WTC11 (cell line): ENCODE results near the gene ZFYVE28. TPM values are rescaled to one million over a fixed set of nuclear protein-coding genes. Genes with fewer than 3 reads are reported as not detected.

Experiments
- ATAC-seq: fragments of 200-7000 bp; cut with Tn5 transposase; 2 replicates; pipeline ENCODE4 v1.10.0; 2021; ENCODE audit warnings: mild to moderate bottlenecking, moderate library complexity
- CTCF ChIA-PET: fragments of 300-600 bp; sonication (Branson Sonifier 250); formaldehyde crosslinking; loops from one replicate; lab custom pipeline; 2021; ENCODE audit warnings: antibody characterized with exemption; lab: Charles Lee
- POLR2A ChIA-PET: fragments of 350-600 bp; sonication (Branson Sonifier 250); formaldehyde crosslinking; loops from one replicate; lab custom pipeline; 2021; ENCODE audit warnings: antibody characterized with exemption; lab: Charles Lee
- DNase-seq: peaks from one replicate; pipeline ENCODE4 v3.0.0; 2021; ENCODE audit warnings: low spot score
- H3K27ac Mint-ChIP-seq: 2 replicates; pipeline ENCODE4 v1.8.0; 2021; ENCODE audit warnings: mixed read lengths
- H3K27me3 Mint-ChIP-seq: 2 replicates; pipeline ENCODE4 v1.8.0; 2021; ENCODE audit warnings: low read depth, mild to moderate bottlenecking, moderate library complexity, mixed read lengths
- H3K36me3 Mint-ChIP-seq: 2 replicates; pipeline ENCODE4 v1.8.0; 2021; ENCODE audit warnings: mixed read lengths
- H3K4me1 Mint-ChIP-seq: 2 replicates; pipeline ENCODE4 v1.8.0; 2022; ENCODE audit warnings: mixed read lengths
- H3K4me3 Mint-ChIP-seq: 2 replicates; pipeline ENCODE4 v1.8.0; 2021; ENCODE audit warnings: mild to moderate bottlenecking, moderate library complexity, mixed read lengths
- H3K9me3 Mint-ChIP-seq: 2 replicates; pipeline ENCODE4 v1.8.0; 2021; ENCODE audit warnings: mixed read lengths
- ATF1 ChIP-seq: sonication (generic); formaldehyde crosslinking; IDR thresholded peaks from 2 replicates; pipeline ENCODE4 v1.8.1; 2023; ENCODE audit warnings: mild to moderate bottlenecking, moderate library complexity, missing genetic modification reagents
- CREM ChIP-seq: sonication (generic); formaldehyde crosslinking; IDR thresholded peaks from 2 replicates; pipeline ENCODE4 v1.8.1; 2022; ENCODE audit warnings: mild to moderate bottlenecking, missing genetic modification reagents, moderate library complexity
- ELF4 ChIP-seq: sonication (generic); formaldehyde crosslinking; IDR thresholded peaks from 2 replicates; pipeline ENCODE4 v1.8.1; 2022; ENCODE audit warnings: low read depth, mild to moderate bottlenecking, moderate library complexity, missing genetic modification reagents
- FOXJ3 ChIP-seq: sonication (generic); formaldehyde crosslinking; IDR thresholded peaks from 2 replicates; pipeline ENCODE4 v1.9.0; 2021; ENCODE audit warnings: missing genetic modification reagents, mild to moderate bottlenecking, borderline replicate concordance
- FOXK1 ChIP-seq: sonication (generic); formaldehyde crosslinking; IDR thresholded peaks from 2 replicates; pipeline ENCODE4 v1.8.0; 2022; ENCODE audit warnings: mild to moderate bottlenecking, moderate library complexity, missing genetic modification reagents
- GTF2I ChIP-seq: fragments of 250-450 bp; sonication (Bioruptor Pico); conservative IDR thresholded peaks from 2 replicates; pipeline ENCODE4 v1.4.0; 2021; ENCODE audit warnings: mild to moderate bottlenecking
- NR1H2 ChIP-seq: sonication (generic); formaldehyde crosslinking; IDR thresholded peaks from 2 replicates; pipeline ENCODE4 v1.9.0; 2021; ENCODE audit warnings: mild to moderate bottlenecking, moderate library complexity, missing genetic modification reagents
- PRRX2 ChIP-seq: fragments of 250-450 bp; sonication (Bioruptor Pico); IDR thresholded peaks from 2 replicates; pipeline ENCODE4 v1.8.0; 2021; ENCODE audit warnings: mild to moderate bottlenecking
- RELA ChIP-seq: sonication (generic); formaldehyde crosslinking; IDR thresholded peaks from 2 replicates; pipeline ENCODE4 v1.8.1; 2022; ENCODE audit warnings: missing genetic modification reagents, mild to moderate bottlenecking, borderline replicate concordance
- RORB ChIP-seq: fragments of 250-450 bp; sonication (Bioruptor Pico); IDR thresholded peaks from 2 replicates; pipeline ENCODE4 v1.9.0; 2021; ENCODE audit warnings: mild to moderate bottlenecking
- STAT6 ChIP-seq: sonication (generic); formaldehyde crosslinking; conservative IDR thresholded peaks from 2 replicates; pipeline ENCODE4 v1.8.1; 2023; ENCODE audit warnings: mild to moderate bottlenecking, low read depth, missing genetic modification reagents, moderate library complexity
- TCF7 ChIP-seq: sonication (generic); formaldehyde crosslinking; IDR thresholded peaks from 2 replicates; pipeline ENCODE4 v1.8.0; 2022; ENCODE audit warnings: mild to moderate bottlenecking, low read depth, missing genetic modification reagents, moderate library complexity
- TEAD4 ChIP-seq: sonication (generic); formaldehyde crosslinking; IDR thresholded peaks from 2 replicates; pipeline ENCODE4 v1.8.0; 2022; ENCODE audit warnings: mild to moderate bottlenecking, missing genetic modification reagents
- USF2 ChIP-seq: sonication (generic); formaldehyde crosslinking; IDR thresholded peaks from 2 replicates; pipeline ENCODE4 v1.8.1; 2023; ENCODE audit warnings: mild to moderate bottlenecking, missing genetic modification reagents, moderate library complexity
- ZNF121 ChIP-seq: sonication (generic); formaldehyde crosslinking; IDR thresholded peaks from 2 replicates; pipeline ENCODE4 v1.8.0; 2023; ENCODE audit warnings: missing genetic modification reagents
- ZNF232 ChIP-seq: sonication (generic); formaldehyde crosslinking; IDR thresholded peaks from 2 replicates; pipeline ENCODE4 v1.8.0; 2022; ENCODE audit warnings: mild to moderate bottlenecking, missing genetic modification reagents
- ZNF416 ChIP-seq: fragments of 250-450 bp; sonication (Bioruptor Pico); IDR thresholded peaks from 2 replicates; pipeline ENCODE4 v1.9.0; 2021; ENCODE audit warnings: mild to moderate bottlenecking, inconsistent platforms
- ZSCAN18 ChIP-seq: fragments of 250-450 bp; sonication (Bioruptor Pico); IDR thresholded peaks from 2 replicates; pipeline ENCODE4 v2.1.2; 2022; ENCODE audit warnings: mild to moderate bottlenecking, moderate library complexity
- total RNA-seq: library from RNA; stranded (reverse); gene quantifications from 3 replicates; pipeline ENCODE4 v1.2.3, GENCODE V29; 2021
- TF ChIP-seq, protein P1 (sequence below): fragments of 250-450 bp; sonication (Bioruptor Pico); IDR thresholded peaks from 2 replicates; pipeline ENCODE4 v1.9.0; 2021; ENCODE audit warnings: mild to moderate bottlenecking
- TF ChIP-seq, protein P2 (sequence below): fragments of 250-450 bp; sonication (Bioruptor Pico); IDR thresholded peaks from 2 replicates; pipeline ENCODE4 v1.8.0; 2021; ENCODE audit warnings: mild to moderate bottlenecking
- TF ChIP-seq, protein P3 (sequence below): sonication (generic); formaldehyde crosslinking; IDR thresholded peaks from 2 replicates; pipeline ENCODE4 v1.8.1; 2022; ENCODE audit warnings: missing genetic modification reagents, borderline replicate concordance

The ZFYVE28 gene
- total RNA-seq, 1 experiment from 2014 or later: 7.8 TPM

DNA sequence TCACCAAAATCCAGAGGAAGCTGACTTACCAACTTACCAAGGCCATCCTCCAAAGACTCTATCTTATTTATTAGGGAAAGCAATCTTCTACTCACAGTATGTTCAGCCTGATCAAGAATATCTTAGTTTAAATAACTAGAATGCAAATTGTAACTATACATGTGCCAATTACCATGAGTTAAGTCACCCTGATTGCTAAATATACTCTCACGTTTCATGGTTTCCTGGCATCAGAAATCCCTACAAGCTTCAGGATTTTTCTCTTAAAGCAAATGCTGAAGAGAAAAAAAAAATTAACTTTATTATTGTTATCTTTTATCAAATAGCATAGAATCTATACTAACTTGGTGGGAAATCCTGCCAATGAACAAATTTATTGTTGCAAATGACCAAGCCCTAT is 93.6 kb downstream of the ZFYVE28 start:
- H3K27me3 Mint-ChIP-seq: peaks cover 4% of the 10 kb centered on the region; the same call in 1 of the 2 replicates
- H3K36me3 Mint-ChIP-seq: peaks cover 9% of the 10 kb centered on the region
- ChIA-PET POLR2A (no interaction called here), CTCF (interaction anchor here (0.6 kb wide), 1 partner anchor 1094 kb away, joined by 4 read pairs; no protein-coding TSS in a partner anchor)
- peaks cover 25% of the 10 kb centered on the region for H3K9me3 Mint-ChIP-seq
- H3K4me3 Mint-ChIP-seq: no peak overlapping the region
- DNase-seq (no peak), ATAC-seq (no peak)
- TF ChIP-seq, protein P1, sequence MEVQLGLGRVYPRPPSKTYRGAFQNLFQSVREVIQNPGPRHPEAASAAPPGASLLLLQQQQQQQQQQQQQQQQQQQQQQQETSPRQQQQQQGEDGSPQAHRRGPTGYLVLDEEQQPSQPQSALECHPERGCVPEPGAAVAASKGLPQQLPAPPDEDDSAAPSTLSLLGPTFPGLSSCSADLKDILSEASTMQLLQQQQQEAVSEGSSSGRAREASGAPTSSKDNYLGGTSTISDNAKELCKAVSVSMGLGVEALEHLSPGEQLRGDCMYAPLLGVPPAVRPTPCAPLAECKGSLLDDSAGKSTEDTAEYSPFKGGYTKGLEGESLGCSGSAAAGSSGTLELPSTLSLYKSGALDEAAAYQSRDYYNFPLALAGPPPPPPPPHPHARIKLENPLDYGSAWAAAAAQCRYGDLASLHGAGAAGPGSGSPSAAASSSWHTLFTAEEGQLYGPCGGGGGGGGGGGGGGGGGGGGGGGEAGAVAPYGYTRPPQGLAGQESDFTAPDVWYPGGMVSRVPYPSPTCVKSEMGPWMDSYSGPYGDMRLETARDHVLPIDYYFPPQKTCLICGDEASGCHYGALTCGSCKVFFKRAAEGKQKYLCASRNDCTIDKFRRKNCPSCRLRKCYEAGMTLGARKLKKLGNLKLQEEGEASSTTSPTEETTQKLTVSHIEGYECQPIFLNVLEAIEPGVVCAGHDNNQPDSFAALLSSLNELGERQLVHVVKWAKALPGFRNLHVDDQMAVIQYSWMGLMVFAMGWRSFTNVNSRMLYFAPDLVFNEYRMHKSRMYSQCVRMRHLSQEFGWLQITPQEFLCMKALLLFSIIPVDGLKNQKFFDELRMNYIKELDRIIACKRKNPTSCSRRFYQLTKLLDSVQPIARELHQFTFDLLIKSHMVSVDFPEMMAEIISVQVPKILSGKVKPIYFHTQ (CRISPR knock-in tag): no peak
- TF ChIP-seq RORB (CRISPR knock-in tag) (no peak), ZNF232 (CRISPR knock-in tag) (no peak), TEAD4 (no peak), STAT6 (no peak)
- TF ChIP-seq, protein P2, sequence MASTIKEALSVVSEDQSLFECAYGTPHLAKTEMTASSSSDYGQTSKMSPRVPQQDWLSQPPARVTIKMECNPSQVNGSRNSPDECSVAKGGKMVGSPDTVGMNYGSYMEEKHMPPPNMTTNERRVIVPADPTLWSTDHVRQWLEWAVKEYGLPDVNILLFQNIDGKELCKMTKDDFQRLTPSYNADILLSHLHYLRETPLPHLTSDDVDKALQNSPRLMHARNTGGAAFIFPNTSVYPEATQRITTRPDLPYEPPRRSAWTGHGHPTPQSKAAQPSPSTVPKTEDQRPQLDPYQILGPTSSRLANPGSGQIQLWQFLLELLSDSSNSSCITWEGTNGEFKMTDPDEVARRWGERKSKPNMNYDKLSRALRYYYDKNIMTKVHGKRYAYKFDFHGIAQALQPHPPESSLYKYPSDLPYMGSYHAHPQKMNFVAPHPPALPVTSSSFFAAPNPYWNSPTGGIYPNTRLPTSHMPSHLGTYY: no peak
- no peak overlapping the region for H3K27ac Mint-ChIP-seq
- H3K4me1 Mint-ChIP-seq: peaks cover 11% of the 10 kb centered on the region

- no peak for DNase-seq
- peaks cover 11% of the 10 kb centered on the region for H3K4me1 Mint-ChIP-seq
- peaks cover 3% of the 10 kb centered on the region for H3K36me3 Mint-ChIP-seq
- no peak overlapping the region for H3K27ac Mint-ChIP-seq
- H3K27me3 Mint-ChIP-seq: peaks cover 4% of the 10 kb centered on the region; the same call in 1 of the 2 replicates
- ATAC-seq: no peak
- peaks cover 15% of the 10 kb centered on the region for H3K9me3 Mint-ChIP-seq
- ChIA-PET POLR2A (no interaction called here), CTCF (interaction anchor here (1.2 kb wide), 1 partner anchor 32 kb away, joined by 3 read pairs; no protein-coding TSS in a partner anchor)
- no peak overlapping the region for H3K4me3 Mint-ChIP-seq
- TF ChIP-seq RELA (CRISPR knock-in tag): no peak
- no peak for TF ChIP-seq STAT6
- no peak for TF ChIP-seq PRRX2
- TF ChIP-seq ZNF416 (CRISPR knock-in tag): no peak
- no peak for TF ChIP-seq ELF4 (CRISPR knock-in tag)
- TF ChIP-seq TCF7 (CRISPR knock-in tag): no peak
- TF ChIP-seq GTF2I (CRISPR knock-in tag): no peak
- TF ChIP-seq USF2 (CRISPR knock-in tag): no peak
- no peak for TF ChIP-seq NR1H2 (CRISPR knock-in tag)
- no peak for TF ChIP-seq ZSCAN18 (CRISPR knock-in tag)
- no peak for TF ChIP-seq FOXJ3 (CRISPR knock-in tag)
- no peak for TF ChIP-seq ZNF121 (CRISPR knock-in tag)
- TF ChIP-seq, protein P3, sequence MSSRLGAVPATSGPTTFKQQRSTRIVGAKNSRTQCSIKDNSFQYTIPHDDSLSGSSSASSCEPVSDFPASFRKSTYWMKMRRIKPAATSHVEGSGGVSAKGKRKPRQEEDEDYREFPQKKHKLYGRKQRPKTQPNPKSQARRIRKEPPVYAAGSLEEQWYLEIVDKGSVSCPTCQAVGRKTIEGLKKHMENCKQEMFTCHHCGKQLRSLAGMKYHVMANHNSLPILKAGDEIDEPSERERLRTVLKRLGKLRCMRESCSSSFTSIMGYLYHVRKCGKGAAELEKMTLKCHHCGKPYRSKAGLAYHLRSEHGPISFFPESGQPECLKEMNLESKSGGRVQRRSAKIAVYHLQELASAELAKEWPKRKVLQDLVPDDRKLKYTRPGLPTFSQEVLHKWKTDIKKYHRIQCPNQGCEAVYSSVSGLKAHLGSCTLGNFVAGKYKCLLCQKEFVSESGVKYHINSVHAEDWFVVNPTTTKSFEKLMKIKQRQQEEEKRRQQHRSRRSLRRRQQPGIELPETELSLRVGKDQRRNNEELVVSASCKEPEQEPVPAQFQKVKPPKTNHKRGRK: no peak
- TF ChIP-seq FOXK1: no peak
- TF ChIP-seq ATF1 (CRISPR knock-in tag): no peak
- no peak for TF ChIP-seq CREM (CRISPR knock-in tag)
These were observed 95.6 kb downstream of the ZFYVE28 start for GRCh38 chr4:2322841-2323240.
